ENCODE measurements around the gene PRKD3. TPM values are rescaled to one million over a fixed set of nuclear protein-coding genes. Genes with fewer than 3 reads are reported as not detected.
A peak's percentile ranks its signal among the peaks of the same experiment; 100 is the strongest.

The PRKD3 gene
- total and polyA plus RNA-seq, 9 of the 15 experiments (the other 6 are each of a cell fraction or from before 2014, with no cell fraction given) = 4.7 to 26.7 (median 17.0) TPM

- peak overlapping the region; percentile 72 for H3K27ac ChIP-seq (ENCODE audit: extremely low read depth, low read depth, low read length)
- TF ChIP-seq FOXP4 (CRISPR knock-in tag; IDR thresholded peaks at IDR 0.05; ENCODE audit: borderline replicate concordance) (peak; percentile 54; the same call in 1 of the 2 replicates), FOXP1 (CRISPR knock-in tag; IDR thresholded peaks at IDR 0.05) (0 out of 2 replicates have a peak, but pooled peaks have one; percentile 10), TCF3 (CRISPR knock-in tag; IDR thresholded peaks at IDR 0.05) (peak; percentile 24; the same call in 1 of the 2 replicates), NCOA6 (IDR thresholded peaks at IDR 0.05) (peak; percentile 57; the same call in 1 of the 2 replicates), MBD2 (IDR thresholded peaks at IDR 0.05; ENCODE audit: borderline replicate concordance, low read depth) (0 out of 2 replicates have a peak, but pooled peaks have one; percentile 1), BRD4 (IDR thresholded peaks at IDR 0.05) (peak; percentile 15; the same call in 1 of the 2 replicates), CXXC5 (CRISPR knock-in tag; IDR thresholded peaks at IDR 0.05) (0 out of 2 replicates have a peak, but pooled peaks have one; percentile 6), MEIS2 (IDR thresholded peaks at IDR 0.05; ENCODE audit: partially characterized antibody) (peak; percentile 21), ZBTB7A (IDR thresholded peaks at IDR 0.05; ENCODE audit: borderline replicate concordance, control insufficient read depth, low read depth, low read length) (peak; percentile 85; the same call in 1 of the 2 replicates)
- TF ChIP-seq, protein P1, sequence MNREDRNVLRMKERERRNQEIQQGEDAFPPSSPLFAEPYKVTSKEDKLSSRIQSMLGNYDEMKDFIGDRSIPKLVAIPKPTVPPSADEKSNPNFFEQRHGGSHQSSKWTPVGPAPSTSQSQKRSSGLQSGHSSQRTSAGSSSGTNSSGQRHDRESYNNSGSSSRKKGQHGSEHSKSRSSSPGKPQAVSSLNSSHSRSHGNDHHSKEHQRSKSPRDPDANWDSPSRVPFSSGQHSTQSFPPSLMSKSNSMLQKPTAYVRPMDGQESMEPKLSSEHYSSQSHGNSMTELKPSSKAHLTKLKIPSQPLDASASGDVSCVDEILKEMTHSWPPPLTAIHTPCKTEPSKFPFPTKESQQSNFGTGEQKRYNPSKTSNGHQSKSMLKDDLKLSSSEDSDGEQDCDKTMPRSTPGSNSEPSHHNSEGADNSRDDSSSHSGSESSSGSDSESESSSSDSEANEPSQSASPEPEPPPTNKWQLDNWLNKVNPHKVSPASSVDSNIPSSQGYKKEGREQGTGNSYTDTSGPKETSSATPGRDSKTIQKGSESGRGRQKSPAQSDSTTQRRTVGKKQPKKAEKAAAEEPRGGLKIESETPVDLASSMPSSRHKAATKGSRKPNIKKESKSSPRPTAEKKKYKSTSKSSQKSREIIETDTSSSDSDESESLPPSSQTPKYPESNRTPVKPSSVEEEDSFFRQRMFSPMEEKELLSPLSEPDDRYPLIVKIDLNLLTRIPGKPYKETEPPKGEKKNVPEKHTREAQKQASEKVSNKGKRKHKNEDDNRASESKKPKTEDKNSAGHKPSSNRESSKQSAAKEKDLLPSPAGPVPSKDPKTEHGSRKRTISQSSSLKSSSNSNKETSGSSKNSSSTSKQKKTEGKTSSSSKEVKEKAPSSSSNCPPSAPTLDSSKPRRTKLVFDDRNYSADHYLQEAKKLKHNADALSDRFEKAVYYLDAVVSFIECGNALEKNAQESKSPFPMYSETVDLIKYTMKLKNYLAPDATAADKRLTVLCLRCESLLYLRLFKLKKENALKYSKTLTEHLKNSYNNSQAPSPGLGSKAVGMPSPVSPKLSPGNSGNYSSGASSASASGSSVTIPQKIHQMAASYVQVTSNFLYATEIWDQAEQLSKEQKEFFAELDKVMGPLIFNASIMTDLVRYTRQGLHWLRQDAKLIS (CRISPR knock-in tag; IDR thresholded peaks at IDR 0.05) = peak; percentile 17; the same call in 1 of the 2 replicates
- TF ChIP-seq, protein P2, sequence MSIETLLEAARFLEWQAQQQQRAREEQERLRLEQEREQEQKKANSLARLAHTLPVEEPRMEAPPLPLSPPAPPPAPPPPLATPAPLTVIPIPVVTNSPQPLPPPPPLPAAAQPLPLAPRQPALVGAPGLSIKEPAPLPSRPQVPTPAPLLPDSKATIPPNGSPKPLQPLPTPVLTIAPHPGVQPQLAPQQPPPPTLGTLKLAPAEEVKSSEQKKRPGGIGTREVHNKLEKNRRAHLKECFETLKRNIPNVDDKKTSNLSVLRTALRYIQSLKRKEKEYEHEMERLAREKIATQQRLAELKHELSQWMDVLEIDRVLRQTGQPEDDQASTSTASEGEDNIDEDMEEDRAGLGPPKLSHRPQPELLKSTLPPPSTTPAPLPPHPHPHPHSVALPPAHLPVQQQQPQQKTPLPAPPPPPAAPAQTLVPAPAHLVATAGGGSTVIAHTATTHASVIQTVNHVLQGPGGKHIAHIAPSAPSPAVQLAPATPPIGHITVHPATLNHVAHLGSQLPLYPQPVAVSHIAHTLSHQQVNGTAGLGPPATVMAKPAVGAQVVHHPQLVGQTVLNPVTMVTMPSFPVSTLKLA (conservative IDR thresholded peaks at IDR 0.05) = 0 out of 4 replicates have a peak, but pooled peaks of 1 of the 2 experiments have one; percentile 28
Observed at GRCh38 chr2:37323781-37324535, 675 bp downstream of the PRKD3 start.

More at GRCh38 chr2:37323781-37324535, 675 bp downstream of the PRKD3 start:
- peak overlapping the region; percentile 65 to 98 for H3K9ac ChIP-seq (ENCODE audit: insufficient read depth in 1 of 2, low read depth in 2 of 2, low read length in 2 of 2)
- no peaks in the 10 kb centered on the region for H3K9me3 ChIP-seq (replicated peaks; ENCODE audit: control insufficient read depth, insufficient read depth, low read depth, low read length)
- no peaks in the 10 kb centered on the region for H4K20me1 ChIP-seq (replicated peaks; ENCODE audit: control insufficient read depth, insufficient read depth, low read length)
- intact Hi-C loops (cut with micrococcal nuclease) (no loop called here), in situ Hi-C loops (cut with MboI) (no loop called here)
- H3K79me2 ChIP-seq (ENCODE audit: control insufficient read depth, insufficient read depth, low read length) = peaks cover 24% of the 10 kb centered on the region
- peak overlapping the region; percentile 76 for H3K4me3 ChIP-seq
- POLR2A ChIA-PET = interaction anchor here (2.2 kb wide), 1 partner anchor 14 kb away, joined by 8 read pairs; no protein-coding TSS in a partner anchor
- no peaks in the 10 kb centered on the region for H3K27me3 ChIP-seq (ENCODE audit: control insufficient read depth in 2 of 2, insufficient read depth in 2 of 2, low read length in 2 of 2)
- FAIRE-seq (peak; percentile 54), ATAC-seq (peak; percentile 62), DNase-seq (ENCODE audit: extremely low read depth in 1 of 4, low spot score in 3 of 4) (peak in 3 of 4 experiments; percentile 11 to 51 (median 16))
- no peaks in the 10 kb centered on the region for H3K9me1 ChIP-seq (ENCODE audit: control insufficient read depth, insufficient read depth, low read length)
- peak overlapping the region; percentile 60 for H2AFZ ChIP-seq (ENCODE audit: low read depth, low read length)
- TSS peak; percentile 53 for BruUV-seq (replicated peaks)
- peak overlapping the region; percentile 83 for H3K4me2 ChIP-seq (ENCODE audit: insufficient read depth, low read length)
- H3K4me1 ChIP-seq (replicated peaks in 1 of 2; ENCODE audit: control insufficient read depth in 2 of 2, insufficient read depth in 2 of 2, low read length in 2 of 2) = peaks cover 12 to 14% of the 10 kb centered on the region in 2 experiments
- peaks cover 3% of the 10 kb centered on the region; the same call in 1 of the 3 replicates for H3K36me3 ChIP-seq (ENCODE audit: control insufficient read depth, insufficient read depth, low read length)
- CTCF ChIA-PET (ENCODE audit: low intra/inter-chr PET ratio) = no interaction called here
- WGBS (ENCODE audit: insufficient coverage, low coverage, missing lambda C conversion rate) = under 1% methylated on average over 31 of the region's 61 CpGs
